ENCODE data around the gene SNRPD1.
A peak's percentile ranks its signal among the peaks of the same experiment; 100 is the strongest.
"Not testable (repeated sequence)": the region's sequence is repeated elsewhere in the genome, so short reads cannot be mapped to it uniquely, and the experiment has no call there.

The SNRPD1 gene

GRCh38 chr18:21629089-21629832 lies 17.1 kb downstream of the SNRPD1 start:
- H3K4me3 ChIP-seq (ENCODE audit: low read length) = no peak overlapping the region
- no peak for DNase-seq (ENCODE audit: low read depth)
- no peak for TF ChIP-seq CTCF (IDR thresholded peaks at IDR 0.05; ENCODE audit: insufficient read depth, low read depth, low read length, missing control alignments)

GRCh38 chr18:21632393-21632792 lies 20.3 kb downstream of the SNRPD1 start:
- no peak for TF ChIP-seq CTCF (IDR thresholded peaks at IDR 0.05; ENCODE audit: insufficient read depth, low read depth, low read length, missing control alignments)
- H3K4me3 ChIP-seq (ENCODE audit: low read length) = no peak overlapping the region
- no peak for DNase-seq (ENCODE audit: low read depth)

- H3K4me3 ChIP-seq (ENCODE audit: low read length) = no peak overlapping the region
- TF ChIP-seq CTCF (IDR thresholded peaks at IDR 0.05; ENCODE audit: insufficient read depth, low read depth, low read length, missing control alignments) = no peak
These were observed 22.6 kb downstream of the SNRPD1 start for GRCh38 chr18:21634588-21635199.

GRCh38 chr18:21636769-21637168 lies 24.7 kb downstream of the SNRPD1 start:
- H3K4me3 ChIP-seq (ENCODE audit: low read length) = no peak overlapping the region
- DNase-seq (ENCODE audit: low read depth) = peak; percentile 24
- TF ChIP-seq CTCF (IDR thresholded peaks at IDR 0.05; ENCODE audit: insufficient read depth, low read depth, low read length, missing control alignments) = no peak

More at GRCh38 chr18:21634588-21635199, 22.6 kb downstream of the SNRPD1 start:
- no peak for DNase-seq (ENCODE audit: low read depth)

- TF ChIP-seq CTCF (IDR thresholded peaks at IDR 0.05; ENCODE audit: insufficient read depth, low read depth, low read length, missing control alignments) = no peak
- DNase-seq (ENCODE audit: low read depth) = no peak
- H3K4me3 ChIP-seq (ENCODE audit: low read length) = no peak overlapping the region
These were observed 26.7 kb downstream of the SNRPD1 start for GRCh38 chr18:21638822-21639221.

- not testable (repeated sequence) for H3K4me3 ChIP-seq (ENCODE audit: low read length)
- DNase-seq (ENCODE audit: low read depth) = peak; percentile 2
These were observed 28.3 kb downstream of the SNRPD1 start for GRCh38 chr18:21640375-21640774.

- TF ChIP-seq CTCF (IDR thresholded peaks at IDR 0.05; ENCODE audit: insufficient read depth, low read depth, low read length, missing control alignments) = no peak
- H3K4me3 ChIP-seq (ENCODE audit: low read length) = no peak overlapping the region
- DNase-seq (ENCODE audit: low read depth) = no peak
These were observed 38.2 kb downstream of the SNRPD1 start for GRCh38 chr18:21650311-21650710.
